Gastroesophageal sphincter (tissue), 4 donors: ENCODE results near the gene DSC3. TPM values are rescaled to one million over a fixed set of nuclear protein-coding genes. Genes with fewer than 3 reads are reported as not detected.

Experiments used
- ATAC-seq: fragments of 150-250 bp; one replicate; pipeline ENCODE4 v1.9.1; 2016; ENCODE audit warnings: mild to moderate bottlenecking, moderate library complexity
- H3K27ac ChIP-seq, 4 donors: fragments of 200-600 bp; sonication (generic) in 3 of 4; 1 replicate in 3 of 4; 2 replicates in 1 of 4; pipeline ENCODE4 v1.5.1; 2016 to 2019
- H3K27me3 ChIP-seq: fragments of 200-600 bp; sonication (generic); one replicate; pipeline ENCODE4 v1.5.1; 2019
- H3K36me3 ChIP-seq, 2 donors: fragments of 200-600 bp; sonication (generic); one replicate each; pipeline ENCODE4 v1.5.1; 2019; ENCODE audit warnings: control low read depth in 1 of 2
- H3K4me1 ChIP-seq, 3 donors: fragments of 200-600 bp; sonication (generic); 1 replicate in 2 of 3; 2 replicates in 1 of 3; pipeline ENCODE4 v1.5.1; 2016 to 2019; ENCODE audit warnings: control low read depth in 2 of 3
- H3K4me3 ChIP-seq, 2 donors: fragments of 200-600 bp; sonication (generic); one replicate each; pipeline ENCODE4 v1.5.1; 2019; ENCODE audit warnings: mild to moderate bottlenecking in 1 of 2, moderate library complexity in 1 of 2
- H3K9me3 ChIP-seq, 3 donors: fragments of 200-600 bp; sonication (generic); one replicate each; pipeline ENCODE4 v1.5.1; 2017 to 2019; ENCODE audit warnings: control low read depth in 2 of 3
- EP300 ChIP-seq: sonication (generic); formaldehyde crosslinking; IDR thresholded peaks from one replicate; pipeline ENCODE4 v1.6.1; 2017; ENCODE audit warnings: antibody characterized with exemption, mild to moderate bottlenecking
- POLR2A ChIP-seq, 2 donors: fragments of 450-650 bp; IDR thresholded peaks; one replicate each; pipeline ENCODE4 v1.6.1; 2017; ENCODE audit warnings: antibody characterized with exemption in 2 of 2, mild to moderate bottlenecking in 2 of 2, moderate library complexity in 1 of 2
- POLR2AphosphoS5 ChIP-seq: sonication (generic); formaldehyde crosslinking; IDR thresholded peaks from one replicate; pipeline ENCODE4 v1.6.1; 2017; ENCODE audit warnings: antibody characterized with exemption
- WGBS, 2 donors: methylation state at CpG; one replicate each; pipeline ENCODE4 v1.1.5; 2018; ENCODE audit warnings: low coverage in 1 of 2; 5-methylcytosine and 5-hydroxymethylcytosine counted together
- total RNA-seq, 4 donors: library from RNA; depleted of rRNA; stranded (reverse); fragments of >200 nt; gene quantifications; one replicate each; pipeline ENCODE4 v1.1.0, GENCODE V29; 2016
- TF ChIP-seq, protein P1 (sequence below), 4 experiments: fragments of 200-600 bp in 2 of 4; fragments of 450-650 bp in 2 of 4; sonication (generic) in 1 of 4; IDR thresholded peaks; one replicate each; pipeline ENCODE4 v1.5.1; 2017 to 2019; ENCODE audit warnings: antibody characterized with exemption in 4 of 4, mild to moderate bottlenecking in 2 of 4, moderate library complexity in 2 of 4

DSC3 gene
- total RNA-seq, 4 donors from 2014 or later, result 0.27 to 17.1 (median 0.51) TPM

GRCh38 chr18:31050635-31051034 lies 8.1 kb upstream of the DSC3 start:
- Histone ChIP-seq H3K36me3 (no peaks in the 10 kb centered on the region), H3K9me3 (peaks cover 0 to 11% (median 0%) of the 10 kb centered on the region in 3 donors), H3K4me1 (no peaks in the 10 kb centered on the region), H3K27me3 (peaks cover 13% of the 10 kb centered on the region), H3K27ac (no peak overlapping the region), H3K4me3 (no peak overlapping the region)
- WGBS, 2 donors, result 84 to 91% methylated on average over 3 of the region's 3 CpGs
- no peak for ATAC-seq
- TF ChIP-seq POLR2A (IDR thresholded peaks at IDR 0.05) (no peak), POLR2AphosphoS5 (no peak), EP300 (no peak)
- TF ChIP-seq, protein P1, sequence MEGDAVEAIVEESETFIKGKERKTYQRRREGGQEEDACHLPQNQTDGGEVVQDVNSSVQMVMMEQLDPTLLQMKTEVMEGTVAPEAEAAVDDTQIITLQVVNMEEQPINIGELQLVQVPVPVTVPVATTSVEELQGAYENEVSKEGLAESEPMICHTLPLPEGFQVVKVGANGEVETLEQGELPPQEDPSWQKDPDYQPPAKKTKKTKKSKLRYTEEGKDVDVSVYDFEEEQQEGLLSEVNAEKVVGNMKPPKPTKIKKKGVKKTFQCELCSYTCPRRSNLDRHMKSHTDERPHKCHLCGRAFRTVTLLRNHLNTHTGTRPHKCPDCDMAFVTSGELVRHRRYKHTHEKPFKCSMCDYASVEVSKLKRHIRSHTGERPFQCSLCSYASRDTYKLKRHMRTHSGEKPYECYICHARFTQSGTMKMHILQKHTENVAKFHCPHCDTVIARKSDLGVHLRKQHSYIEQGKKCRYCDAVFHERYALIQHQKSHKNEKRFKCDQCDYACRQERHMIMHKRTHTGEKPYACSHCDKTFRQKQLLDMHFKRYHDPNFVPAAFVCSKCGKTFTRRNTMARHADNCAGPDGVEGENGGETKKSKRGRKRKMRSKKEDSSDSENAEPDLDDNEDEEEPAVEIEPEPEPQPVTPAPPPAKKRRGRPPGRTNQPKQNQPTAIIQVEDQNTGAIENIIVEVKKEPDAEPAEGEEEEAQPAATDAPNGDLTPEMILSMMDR (IDR thresholded peaks at IDR 0.05), result no peak

GRCh38 chr18:31049189-31049588 lies 6.6 kb upstream of the DSC3 start:
- no peak overlapping the region for H3K4me3 ChIP-seq
- H3K36me3 ChIP-seq, result no peaks in the 10 kb centered on the region
- H3K9me3 ChIP-seq, result peaks cover 0 to 11% (median 0%) of the 10 kb centered on the region in 3 donors
- 56 to 68% methylated on average over 2 to 3 of the region's 4 CpGs for WGBS, 2 donors
- no peak overlapping the region for H3K27ac ChIP-seq
- H3K4me1 ChIP-seq, result no peaks in the 10 kb centered on the region
- peaks cover 24% of the 10 kb centered on the region for H3K27me3 ChIP-seq
- no peak for ATAC-seq
- no peak for TF ChIP-seq EP300
- no peak for TF ChIP-seq POLR2AphosphoS5
- TF ChIP-seq, protein P1 (IDR thresholded peaks at IDR 0.05), result no peak
- TF ChIP-seq POLR2A (IDR thresholded peaks at IDR 0.05), result no peak

- TF ChIP-seq EP300, result no peak
- no peak overlapping the region for H3K27ac ChIP-seq
- H3K4me3 ChIP-seq, result no peak overlapping the region
- no peak for ATAC-seq
- no peaks in the 10 kb centered on the region for H3K36me3 ChIP-seq
- 29 to 57% methylated on average over 2 of the region's 2 CpGs for WGBS, 2 donors
- peaks cover 34% of the 10 kb centered on the region for H3K27me3 ChIP-seq
- no peaks in the 10 kb centered on the region for H3K4me1 ChIP-seq
- peaks cover 0 to 5% (median 0%) of the 10 kb centered on the region in 3 donors for H3K9me3 ChIP-seq
These were observed 5.7 kb upstream of the DSC3 start for GRCh38 chr18:31048216-31048615.

DNA sequence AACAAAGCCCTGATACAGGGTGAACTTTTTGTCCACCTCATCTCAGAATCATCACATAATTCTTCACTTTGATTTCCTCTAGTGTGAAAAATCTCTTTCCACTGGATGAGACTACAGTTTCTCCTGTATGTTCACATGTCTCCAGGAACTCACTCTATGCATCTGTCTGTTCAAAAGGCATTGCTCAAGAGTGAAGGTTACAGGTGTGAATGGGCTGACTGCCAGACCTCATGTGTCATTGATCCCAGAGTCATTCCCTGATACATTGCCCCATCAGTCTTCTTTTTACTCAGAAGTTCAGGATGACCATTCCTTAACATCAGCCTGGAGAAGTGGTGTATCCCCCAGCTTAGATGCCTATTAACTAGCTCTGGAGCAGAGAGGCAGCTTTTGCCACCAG lies 4.4 kb upstream of the DSC3 start:
- no peaks in the 10 kb centered on the region for H3K36me3 ChIP-seq
- no peak overlapping the region for H3K27ac ChIP-seq
- TF ChIP-seq, protein P1 (IDR thresholded peaks at IDR 0.05), result no peak
- no peak for TF ChIP-seq POLR2AphosphoS5
- TF ChIP-seq POLR2A (IDR thresholded peaks at IDR 0.05), result no peak
- TF ChIP-seq EP300, result no peak
- no peak for ATAC-seq
- H3K4me3 ChIP-seq, result no peak overlapping the region
- H3K27me3 ChIP-seq, result peaks cover 47% of the 10 kb centered on the region
- H3K9me3 ChIP-seq, result no peaks in the 10 kb centered on the region
- H3K4me1 ChIP-seq, result peaks cover 0 to 12% (median 0%) of the 10 kb centered on the region in 3 donors

GRCh38 chr18:31045599-31045998 lies 3.1 kb upstream of the DSC3 start:
- Histone ChIP-seq H3K4me1 (peaks cover 0 to 25% (median 5%) of the 10 kb centered on the region in 3 donors), H3K4me3 (no peak overlapping the region), H3K27ac (no peak overlapping the region), H3K27me3 (peaks cover 60% of the 10 kb centered on the region), H3K9me3 (no peaks in the 10 kb centered on the region), H3K36me3 (no peaks in the 10 kb centered on the region)
- no peak for TF ChIP-seq POLR2AphosphoS5
- no peak for TF ChIP-seq EP300
- TF ChIP-seq, protein P1 (IDR thresholded peaks at IDR 0.05), result no peak
- no peak for TF ChIP-seq POLR2A (IDR thresholded peaks at IDR 0.05)
- WGBS, 2 donors, result 87% methylated on average over 5 to 6 of the region's 6 CpGs
- ATAC-seq, result no peak
